ENCODE measurements around the gene IGFBP5. TPM values are rescaled to one million over a fixed set of nuclear protein-coding genes. Genes with fewer than 3 reads are reported as not detected.

The IGFBP5 gene
- polyA plus RNA-seq, 1 donor from 2014 or later: 1.6 TPM

GRCh38 chr2:216651351-216651881 is 43.9 kb downstream of the IGFBP5 start:
- TF ChIP-seq POLR2AphosphoS5 (IDR thresholded peaks at IDR 0.05) (no peak), MXI1 (conservative IDR thresholded peaks at IDR 0.05; ENCODE audit: poor library complexity, severe bottlenecking) (no peak), SMC3 (conservative IDR thresholded peaks at IDR 0.05; ENCODE audit: poor library complexity) (no peak), TAF1 (IDR thresholded peaks at IDR 0.05; ENCODE audit: low read depth) (no peak), RAD21 (conservative IDR thresholded peaks at IDR 0.05) (no peak), EZH2 (IDR thresholded peaks at IDR 0.05; ENCODE audit: borderline replicate concordance, insufficient read depth, low read length, poor library complexity, severe bottlenecking) (no peak), REST (IDR thresholded peaks at IDR 0.05; ENCODE audit: borderline replicate concordance) (no peak), CTCF (IDR thresholded peaks at IDR 0.05; ENCODE audit: poor library complexity, severe bottlenecking) (no peak), EP300 (conservative IDR thresholded peaks at IDR 0.05; ENCODE audit: poor library complexity, severe bottlenecking) (no peak)
- Histone ChIP-seq H3K27me3 (ENCODE audit: insufficient read depth, low read depth, low read length) (no peaks in the 10 kb centered on the region), H3F3A (ENCODE audit: insufficient read depth, low read length, poor library complexity, severe bottlenecking) (no peaks in the 10 kb centered on the region), H2AFZ (ENCODE audit: low read depth, low read length) (no peak overlapping the region), H3K9me2 (ENCODE audit: insufficient read depth, low read length) (no peaks in the 10 kb centered on the region), H3K27ac (ENCODE audit: low read length) (no peak overlapping the region), H3K79me2 (replicated peaks; ENCODE audit: insufficient read depth, low read length) (peaks cover 40% of the 10 kb centered on the region), H3K36me3 (ENCODE audit: insufficient read depth, low read length) (no peaks in the 10 kb centered on the region), H4K20me1 (ENCODE audit: insufficient read depth) (no peaks in the 10 kb centered on the region), H3K4me3 (ENCODE audit: low read length) (no peak overlapping the region), H3K4me2 (ENCODE audit: low read length) (no peak overlapping the region), H3K9me3 (ENCODE audit: low read length) (no peaks in the 10 kb centered on the region), H3K9ac (ENCODE audit: low read length) (no peak overlapping the region)

GRCh38 chr2:216650626-216651257 is 44.6 kb downstream of the IGFBP5 start:
- no peaks in the 10 kb centered on the region for H3K9me2 ChIP-seq (ENCODE audit: insufficient read depth, low read length)
- no peaks in the 10 kb centered on the region for H4K20me1 ChIP-seq (ENCODE audit: insufficient read depth)
- H3K27me3 ChIP-seq (ENCODE audit: insufficient read depth, low read depth, low read length): no peaks in the 10 kb centered on the region
- no peak overlapping the region for H3K27ac ChIP-seq (ENCODE audit: low read length)
- H3K36me3 ChIP-seq (ENCODE audit: insufficient read depth, low read length): no peaks in the 10 kb centered on the region
- no peak overlapping the region for H3K4me2 ChIP-seq (ENCODE audit: low read length)
- H2AFZ ChIP-seq (ENCODE audit: low read depth, low read length): no peak overlapping the region
- peaks cover 40% of the 10 kb centered on the region for H3K79me2 ChIP-seq (replicated peaks; ENCODE audit: insufficient read depth, low read length)
- no peaks in the 10 kb centered on the region for H3F3A ChIP-seq (ENCODE audit: insufficient read depth, low read length, poor library complexity, severe bottlenecking)
- TF ChIP-seq SMC3 (conservative IDR thresholded peaks at IDR 0.05; ENCODE audit: poor library complexity) (no peak), EP300 (conservative IDR thresholded peaks at IDR 0.05; ENCODE audit: poor library complexity, severe bottlenecking) (no peak), REST (IDR thresholded peaks at IDR 0.05; ENCODE audit: borderline replicate concordance) (no peak), POLR2AphosphoS5 (IDR thresholded peaks at IDR 0.05) (no peak), MXI1 (conservative IDR thresholded peaks at IDR 0.05; ENCODE audit: poor library complexity, severe bottlenecking) (no peak), TAF1 (IDR thresholded peaks at IDR 0.05; ENCODE audit: low read depth) (no peak), RAD21 (conservative IDR thresholded peaks at IDR 0.05) (no peak), CTCF (IDR thresholded peaks at IDR 0.05; ENCODE audit: poor library complexity, severe bottlenecking) (no peak), EZH2 (IDR thresholded peaks at IDR 0.05; ENCODE audit: borderline replicate concordance, insufficient read depth, low read length, poor library complexity, severe bottlenecking) (no peak)
- no peak overlapping the region for H3K9ac ChIP-seq (ENCODE audit: low read length)
- no peaks in the 10 kb centered on the region for H3K9me3 ChIP-seq (ENCODE audit: low read length)
- no peak overlapping the region for H3K4me3 ChIP-seq (ENCODE audit: low read length)
